NCI-H82 treated with DMSO at 0.1 percent for 48 hours (cell line): ENCODE data around the gene CCSAP.

Source experiments
- DNase-seq: peaks from one replicate; lab custom pipeline; 2025; ENCODE audit not compliant: unreplicated experiment; lab: John Stamatoyannopoulos, UW

The CCSAP gene

GRCh38 chr1:229365569-229365968 is 22.7 kb upstream of the CCSAP start:
- no peak for DNase-seq

GRCh38 chr1:229364207-229365065 is 21.6 kb upstream of the CCSAP start:
- no peak for DNase-seq

- no peak for DNase-seq
These were observed 20.9 kb upstream of the CCSAP start for GRCh38 chr1:229363723-229364122.

- DNase-seq = no peak
These were observed 17.6 kb upstream of the CCSAP start for GRCh38 chr1:229360420-229360819.

- no peak for DNase-seq
These were observed 12.8 kb upstream of the CCSAP start for GRCh38 chr1:229355661-229356060.

- DNase-seq = no peak
These were observed 11.4 kb upstream of the CCSAP start for GRCh38 chr1:229354226-229354625.

- DNase-seq = no peak
These were observed 10.1 kb upstream of the CCSAP start for GRCh38 chr1:229352975-229353374.

GRCh38 chr1:229349463-229350385 is 6.9 kb upstream of the CCSAP start:
- no peak for DNase-seq

GRCh38 chr1:229347528-229347927 is 4.7 kb upstream of the CCSAP start:
- DNase-seq = no peak

- no peak for DNase-seq
These were observed 2.3 kb upstream of the CCSAP start for GRCh38 chr1:229344937-229345684.

GRCh38 chr1:229344139-229344538 is 1.3 kb upstream of the CCSAP start:
- no peak for DNase-seq

GRCh38 chr1:229341774-229342655 is 832 bp downstream of the CCSAP start:
- DNase-seq = peak; percentile 76

- peak; percentile 53 for DNase-seq
These were observed 2.4 kb downstream of the CCSAP start for GRCh38 chr1:229340496-229340895.

- no peak for DNase-seq
These were observed 3.3 kb downstream of the CCSAP start for GRCh38 chr1:229339520-229339919.

- no peak for DNase-seq
These were observed 3.8 kb downstream of the CCSAP start for GRCh38 chr1:229339086-229339485.

- peak; percentile 30 for DNase-seq
These were observed 6.5 kb downstream of the CCSAP start for GRCh38 chr1:229336345-229336744.

GRCh38 chr1:229334716-229335115 is 8.1 kb downstream of the CCSAP start:
- DNase-seq = no peak

GRCh38 chr1:229334269-229334668 is 8.6 kb downstream of the CCSAP start:
- no peak for DNase-seq

- no peak for DNase-seq
These were observed 14.1 kb downstream of the CCSAP start for GRCh38 chr1:229328598-229329362.
